ENCODE results near the gene SDC1.

The SDC1 gene

DNA sequence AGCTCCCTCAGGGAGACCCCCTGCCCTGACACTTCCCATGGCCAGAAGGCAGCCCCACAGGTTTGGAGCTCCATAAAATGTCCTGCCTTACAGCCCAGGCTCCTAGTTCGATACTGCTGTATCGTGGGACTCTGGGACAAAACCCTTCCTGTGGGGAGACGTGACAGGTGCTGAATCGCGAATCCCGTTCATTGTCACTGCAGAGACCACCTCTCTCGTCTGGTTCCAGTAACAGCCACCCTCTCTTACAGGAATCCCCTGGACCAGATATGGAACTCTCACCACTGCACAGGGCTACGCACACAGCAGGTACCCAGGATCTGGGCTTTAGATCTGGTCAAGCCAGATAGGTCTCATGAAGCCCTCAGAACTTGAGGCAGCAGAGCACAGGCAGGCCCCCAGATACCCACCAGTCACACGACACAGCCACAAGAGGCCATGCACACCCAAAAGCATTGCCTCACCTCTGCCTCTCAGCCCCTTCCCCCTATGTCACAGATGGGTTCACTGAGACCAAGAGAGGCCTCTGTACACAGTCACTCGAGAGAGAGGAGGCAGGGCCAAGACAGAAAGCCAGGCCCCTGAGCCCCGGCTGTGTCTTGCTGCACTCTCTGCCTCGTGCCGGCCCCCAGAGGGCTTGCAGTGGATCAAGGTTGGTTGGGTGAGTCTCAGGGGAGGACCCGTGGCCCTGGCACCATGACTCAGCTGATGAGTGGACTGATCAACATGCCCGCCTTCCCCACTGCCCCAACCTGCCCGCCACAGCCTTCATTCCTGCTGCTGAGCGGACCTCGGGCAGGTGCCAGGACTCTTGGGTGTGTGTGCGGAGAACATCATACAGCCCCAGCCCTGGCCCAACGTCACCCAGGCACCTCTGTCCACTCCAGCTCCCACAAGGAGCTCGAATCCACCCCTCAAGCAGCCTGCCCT lies 7.6 kb downstream of the SDC1 start:
- POLR2A ChIA-PET, result no interaction called here
- DNase-seq (ENCODE audit: extremely low spot score), result no peak
- no peak for TF ChIP-seq L3MBTL2 (conservative IDR thresholded peaks at IDR 0.05)
- TF ChIP-seq ELF4 (IDR thresholded peaks at IDR 0.05), result no peak
- TF ChIP-seq FOXM1 (IDR thresholded peaks at IDR 0.05; ENCODE audit: borderline replicate concordance), result no peak
- no peak for TF ChIP-seq BHLHE40 (IDR thresholded peaks at IDR 0.05; ENCODE audit: borderline replicate concordance)
- no peak for TF ChIP-seq FOXA1 (IDR thresholded peaks at IDR 0.05)
- CTCF ChIA-PET, result interaction anchor here (1.0 kb wide), 1 partner anchor 8 kb away, joined by 7 read pairs; the partner anchor contains the start of gene SDC1

DNA sequence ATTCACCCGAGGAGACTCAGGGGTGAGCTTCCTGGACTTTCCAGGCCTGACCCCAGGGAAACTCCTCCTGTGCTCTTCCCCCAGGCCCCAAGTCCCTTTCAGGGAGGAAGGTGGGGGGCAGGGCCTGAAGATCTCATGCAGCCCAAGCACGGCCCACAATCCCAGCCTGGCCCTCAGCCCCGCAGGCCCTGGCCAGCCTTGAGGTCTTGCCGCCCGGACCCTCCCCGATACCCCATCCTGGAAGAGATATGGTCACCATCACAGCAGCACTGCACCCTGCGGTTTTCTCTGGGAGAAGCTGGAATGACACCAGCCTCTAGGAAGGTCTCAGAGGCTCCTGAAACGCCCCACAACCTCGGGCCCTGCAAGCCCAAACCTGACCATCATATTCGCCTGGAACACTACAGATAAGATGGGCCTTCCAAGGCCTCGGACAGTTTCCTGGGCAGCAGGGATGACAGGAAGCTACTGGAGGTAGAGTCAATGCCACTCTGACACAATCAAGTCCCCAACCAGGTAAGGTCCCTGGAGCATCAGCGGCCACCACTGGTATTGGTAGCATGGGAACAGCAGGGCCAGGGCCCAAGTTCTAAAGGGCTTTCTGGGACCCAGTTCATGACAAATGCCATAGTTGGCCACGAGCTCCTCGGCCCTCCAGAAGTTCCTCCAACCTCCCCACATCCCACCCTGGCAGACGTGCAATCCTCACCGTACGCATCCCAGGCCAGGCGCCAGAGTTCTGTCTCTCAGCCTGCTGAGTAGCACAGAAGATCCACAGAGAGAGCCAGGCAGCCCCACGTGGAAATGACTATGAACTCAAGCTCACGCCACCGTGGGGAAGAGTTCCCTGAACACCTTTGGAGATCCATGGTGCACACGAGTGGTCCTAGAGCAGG lies 8.6 kb downstream of the SDC1 start:
- ChIA-PET POLR2A (no interaction called here), CTCF (interaction anchor here (1.0 kb wide), 1 partner anchor 9 kb away, joined by 7 read pairs; the partner anchor contains the start of gene SDC1)
- DNase-seq (ENCODE audit: extremely low spot score), result no peak
- TF ChIP-seq FOXA1 (IDR thresholded peaks at IDR 0.05) (no peak), CTBP1 (IDR thresholded peaks at IDR 0.05; ENCODE audit: borderline replicate concordance) (no peak), FOXM1 (IDR thresholded peaks at IDR 0.05; ENCODE audit: borderline replicate concordance) (no peak), ARNT (IDR thresholded peaks at IDR 0.05) (no peak), BHLHE40 (IDR thresholded peaks at IDR 0.05; ENCODE audit: borderline replicate concordance) (no peak), FOXK2 (IDR thresholded peaks at IDR 0.05) (no peak), LEF1 (IDR thresholded peaks at IDR 0.05; ENCODE audit: borderline replicate concordance) (no peak), SP1 (IDR thresholded peaks at IDR 0.05) (no peak), NFRKB (IDR thresholded peaks at IDR 0.05) (no peak)
- TF ChIP-seq, protein P1, sequence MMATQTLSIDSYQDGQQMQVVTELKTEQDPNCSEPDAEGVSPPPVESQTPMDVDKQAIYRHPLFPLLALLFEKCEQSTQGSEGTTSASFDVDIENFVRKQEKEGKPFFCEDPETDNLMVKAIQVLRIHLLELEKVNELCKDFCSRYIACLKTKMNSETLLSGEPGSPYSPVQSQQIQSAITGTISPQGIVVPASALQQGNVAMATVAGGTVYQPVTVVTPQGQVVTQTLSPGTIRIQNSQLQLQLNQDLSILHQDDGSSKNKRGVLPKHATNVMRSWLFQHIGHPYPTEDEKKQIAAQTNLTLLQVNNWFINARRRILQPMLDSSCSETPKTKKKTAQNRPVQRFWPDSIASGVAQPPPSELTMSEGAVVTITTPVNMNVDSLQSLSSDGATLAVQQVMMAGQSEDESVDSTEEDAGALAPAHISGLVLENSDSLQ (IDR thresholded peaks at IDR 0.05), result no peak

DNA sequence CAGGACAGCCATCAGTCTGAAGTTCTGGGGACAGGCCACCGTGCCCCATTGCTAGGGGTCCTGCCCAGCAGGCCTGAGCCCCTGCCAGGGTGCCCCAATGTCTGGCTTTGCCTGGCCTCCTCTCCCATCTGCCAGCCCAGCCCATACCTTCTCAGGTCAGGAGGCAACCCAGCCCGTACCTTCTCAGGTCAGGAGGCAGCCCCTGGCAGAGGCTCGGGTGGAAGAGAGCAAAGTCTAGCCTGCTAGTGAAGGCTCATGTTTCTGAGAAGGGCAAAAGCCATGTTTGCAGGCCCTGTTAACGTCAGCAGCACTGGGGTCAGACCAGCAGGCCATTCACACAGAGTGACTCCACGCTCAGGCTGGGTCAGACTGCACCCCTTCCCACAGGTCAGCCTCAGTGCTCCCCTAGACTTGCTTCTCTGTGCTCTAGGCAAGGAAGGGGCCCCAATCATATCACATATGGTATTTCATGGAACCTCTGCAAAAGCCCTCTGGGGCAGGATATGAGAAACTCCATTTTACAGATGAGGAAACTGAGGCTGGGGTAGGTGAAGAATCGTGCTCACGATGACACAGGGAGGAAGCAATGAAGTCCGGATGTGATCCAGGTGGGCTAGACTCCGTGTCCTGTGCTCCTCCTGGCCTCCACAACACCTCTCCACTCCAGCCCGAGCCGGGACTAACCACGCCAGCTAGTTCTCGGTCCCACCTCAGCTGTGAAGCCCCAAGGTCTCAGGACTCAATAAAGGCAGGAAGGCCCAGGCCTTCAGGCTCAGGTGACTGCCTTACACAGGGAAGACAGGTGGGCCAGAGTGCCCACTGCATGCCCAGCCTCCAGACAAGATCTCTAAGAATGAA lies 9.5 kb downstream of the SDC1 start:
- ChIA-PET POLR2A (interaction anchor here (0.9 kb wide), 1 partner anchor 8 kb away, joined by 3 read pairs; no protein-coding TSS in a partner anchor), CTCF (no interaction called here)
- DNase-seq (ENCODE audit: extremely low spot score), result no peak
- TF ChIP-seq SUZ12 (IDR thresholded peaks at IDR 0.05) (no peak), HDGF (IDR thresholded peaks at IDR 0.05; ENCODE audit: borderline replicate concordance) (no peak)

GRCh38 chr2:20214566-20215182 lies 10.3 kb downstream of the SDC1 start:
- no peak for TF ChIP-seq FOXM1 (IDR thresholded peaks at IDR 0.05; ENCODE audit: borderline replicate concordance)
- no peak for TF ChIP-seq LEF1 (IDR thresholded peaks at IDR 0.05; ENCODE audit: borderline replicate concordance)
- TF ChIP-seq ELF4 (IDR thresholded peaks at IDR 0.05), result no peak
- TF ChIP-seq HDGF (IDR thresholded peaks at IDR 0.05; ENCODE audit: borderline replicate concordance), result no peak
- TF ChIP-seq SUZ12 (IDR thresholded peaks at IDR 0.05), result no peak
- TF ChIP-seq L3MBTL2 (conservative IDR thresholded peaks at IDR 0.05), result no peak
- TF ChIP-seq, protein P1 (IDR thresholded peaks at IDR 0.05), result no peak
- no peak for TF ChIP-seq SP1 (IDR thresholded peaks at IDR 0.05)
- TF ChIP-seq FOXK2 (IDR thresholded peaks at IDR 0.05), result no peak
- TF ChIP-seq NFRKB (IDR thresholded peaks at IDR 0.05), result no peak
- TF ChIP-seq CTBP1 (IDR thresholded peaks at IDR 0.05; ENCODE audit: borderline replicate concordance), result no peak
- no peak for TF ChIP-seq ARNT (IDR thresholded peaks at IDR 0.05)
- no peak for TF ChIP-seq TARDBP (IDR thresholded peaks at IDR 0.05)
- DNase-seq (ENCODE audit: extremely low spot score), result no peak
- ChIA-PET CTCF (interaction anchor here (0.6 to 0.8 kb wide), 2 partner anchors 112 to 225 kb away, joined by 4 to 7 read pairs; no protein-coding TSS in a partner anchor), POLR2A (interaction anchor here (0.9 to 1.9 kb wide), 2 partner anchors 9 kb away, joined by 3 to 13 read pairs; no protein-coding TSS in a partner anchor)

DNA sequence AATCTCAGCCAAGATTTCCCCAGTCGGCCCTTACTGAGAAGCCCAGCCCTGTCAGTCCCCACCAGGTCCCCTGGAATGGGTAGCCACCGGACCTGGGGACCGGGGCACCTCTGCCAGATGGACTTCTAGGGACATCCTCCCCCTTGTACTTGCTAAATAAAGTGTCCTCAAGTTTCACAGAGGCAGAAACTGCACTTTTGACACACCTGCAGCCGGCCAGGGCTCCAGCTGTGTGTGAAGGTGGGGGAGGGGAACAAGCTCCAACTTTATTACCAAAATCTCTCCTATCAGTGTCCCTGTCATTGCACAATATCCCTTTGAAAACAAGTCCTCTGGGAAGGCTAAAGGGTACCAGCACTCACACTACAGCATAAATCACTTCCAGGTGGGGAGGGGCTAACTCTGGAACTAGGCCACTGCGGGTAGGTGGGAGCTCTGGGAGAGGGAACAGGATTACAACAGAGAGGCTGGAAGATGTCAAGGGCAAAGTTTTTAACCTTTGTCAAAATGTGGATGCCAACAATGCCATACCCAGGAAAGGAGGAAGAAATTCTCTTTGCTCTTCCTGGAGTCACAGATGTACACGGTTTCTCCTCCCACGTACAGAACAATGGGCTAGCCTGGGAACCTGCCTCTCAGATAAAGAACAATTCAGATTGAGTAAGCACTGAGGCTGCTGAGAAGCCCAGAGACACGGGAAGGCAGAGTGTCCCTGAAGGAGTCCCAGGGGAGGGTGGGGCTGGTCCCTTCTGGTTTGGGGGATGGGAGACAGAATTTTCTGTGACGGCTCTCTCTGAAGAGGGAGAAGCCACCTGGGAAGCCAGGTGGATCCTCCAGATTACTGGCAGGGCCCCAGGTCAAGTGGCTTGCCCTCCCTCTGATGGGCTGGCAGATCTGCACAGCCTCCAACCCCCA lies 11.0 kb downstream of the SDC1 start:
- POLR2A ChIA-PET, result interaction anchor here (1.9 to 2.3 kb wide), 2 partner anchors 9 to 11 kb away, joined by 7 to 13 read pairs; partner anchors contain the start of gene SDC1
- DNase-seq (ENCODE audit: extremely low spot score), result no peak
- CTCF ChIA-PET, result interaction anchor here (0.6 to 0.8 kb wide), 2 partner anchors 113 to 226 kb away, joined by 4 to 7 read pairs; no protein-coding TSS in a partner anchor
- no peak for TF ChIP-seq ELF4 (IDR thresholded peaks at IDR 0.05)
- TF ChIP-seq, protein P1 (IDR thresholded peaks at IDR 0.05), result peak; percentile 32; the same call in 1 of the 2 replicates

Data from HEK293T (cell line).